Measurements from ENCODE around the gene ATP8B1.
"Not testable (repeated sequence)": the region's sequence is repeated elsewhere in the genome, so short reads cannot be mapped to it uniquely, and the experiment has no call there.

ATP8B1 gene

GRCh38 chr18:57767259-57768050 lies 35.7 kb downstream of the ATP8B1 start:
- DNase-seq: no peak

- no peak for DNase-seq
These were observed 38.1 kb downstream of the ATP8B1 start for GRCh38 chr18:57764995-57765394.

- no peak for DNase-seq
These were observed 39.0 kb downstream of the ATP8B1 start for GRCh38 chr18:57764087-57764486.

- no peak for DNase-seq
These were observed 40.4 kb downstream of the ATP8B1 start for GRCh38 chr18:57762686-57763085.

- no peak for DNase-seq
These were observed 43.5 kb downstream of the ATP8B1 start for GRCh38 chr18:57759650-57760049.

- no peak for DNase-seq
These were observed 47.5 kb downstream of the ATP8B1 start for GRCh38 chr18:57755473-57756067.

- no peak for DNase-seq
These were observed 48.4 kb downstream of the ATP8B1 start for GRCh38 chr18:57754577-57755338.

GRCh38 chr18:57753063-57753462 lies 50.1 kb downstream of the ATP8B1 start:
- DNase-seq: no peak

GRCh38 chr18:57749604-57749970 lies 53.5 kb downstream of the ATP8B1 start:
- DNase-seq: no peak

- DNase-seq: no peak
These were observed 54.1 kb downstream of the ATP8B1 start for GRCh38 chr18:57748770-57749603.

- DNase-seq: no peak
These were observed 55.1 kb downstream of the ATP8B1 start for GRCh38 chr18:57747809-57748680.

GRCh38 chr18:57744211-57744694 lies 58.9 kb downstream of the ATP8B1 start:
- no peak for DNase-seq

- no peak for DNase-seq
These were observed 60.1 kb downstream of the ATP8B1 start for GRCh38 chr18:57743008-57743407.

- no peak for DNase-seq
These were observed 61.8 kb downstream of the ATP8B1 start for GRCh38 chr18:57741273-57741672.

- no peak for DNase-seq
These were observed 65.0 kb downstream of the ATP8B1 start for GRCh38 chr18:57738078-57738477.

GRCh38 chr18:57737400-57738060 lies 65.6 kb downstream of the ATP8B1 start:
- DNase-seq: peak in 5 of 51 donors; percentile 2 to 62 (median 23)

- DNase-seq: not testable (repeated sequence)
These were observed 68.1 kb downstream of the ATP8B1 start for GRCh38 chr18:57735042-57735441.

GRCh38 chr18:57733861-57734260 lies 69.3 kb downstream of the ATP8B1 start:
- no peak for DNase-seq

GRCh38 chr18:57730146-57730545 lies 73.0 kb downstream of the ATP8B1 start:
- no peak for DNase-seq

All from hypothalamus (tissue), 51 donors.